ENCODE measurements around the gene FAM204A. TPM values are rescaled to one million over a fixed set of nuclear protein-coding genes. Genes with fewer than 3 reads are reported as not detected.

The FAM204A gene
- total and polyA plus RNA-seq, 2 of the 13 experiments (the other 11 are each of a cell fraction or from before 2014, with no cell fraction given) = 9.2 to 61.0 TPM

DNA sequence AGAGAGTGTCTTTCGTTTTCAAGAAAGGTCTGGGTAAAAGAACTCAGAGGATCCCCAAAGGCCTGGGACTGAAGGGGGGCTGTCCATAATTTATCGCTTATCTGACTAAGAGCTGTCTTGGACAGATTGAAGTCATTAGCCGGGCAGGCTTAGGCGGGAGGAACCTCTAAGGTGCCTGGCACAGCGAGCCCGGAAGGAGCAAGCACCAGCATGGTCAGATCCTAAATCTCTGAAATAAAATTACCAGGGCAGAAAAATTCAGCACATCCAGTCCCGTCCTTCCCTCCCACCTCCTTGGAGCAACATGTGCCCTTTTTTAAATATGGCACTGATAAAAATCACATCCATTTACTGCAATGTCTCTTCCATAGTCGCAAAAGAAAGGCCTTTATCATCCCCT, 86.8 kb downstream of the FAM204A start:
- FAIRE-seq = no peak
- WGBS (ENCODE audit: low lambda C conversion rate) = 14% methylated on average over 8 of the region's 8 CpGs
- in situ Hi-C loops (cut with HindIII; ENCODE audit: extremely low pct_ligation_motif_present, low pct_unique_long_range_greater_than_20kb) = no loop called here
- no peak for TF ChIP-seq YEATS4 (CRISPR knock-in tag; IDR thresholded peaks at IDR 0.05; ENCODE audit: borderline replicate concordance)
- TF ChIP-seq, protein P1, sequence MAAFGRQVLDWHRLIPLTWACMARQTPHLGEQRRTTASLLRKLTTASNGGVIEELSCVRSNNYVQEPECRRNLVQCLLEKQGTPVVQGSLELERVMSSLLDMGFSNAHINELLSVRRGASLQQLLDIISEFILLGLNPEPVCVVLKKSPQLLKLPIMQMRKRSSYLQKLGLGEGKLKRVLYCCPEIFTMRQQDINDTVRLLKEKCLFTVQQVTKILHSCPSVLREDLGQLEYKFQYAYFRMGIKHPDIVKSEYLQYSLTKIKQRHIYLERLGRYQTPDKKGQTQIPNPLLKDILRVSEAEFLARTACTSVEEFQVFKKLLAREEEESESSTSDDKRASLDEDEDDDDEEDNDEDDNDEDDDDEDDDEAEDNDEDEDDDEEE (CRISPR knock-in tag; IDR thresholded peaks at IDR 0.05) = no peak
- no peak for TF ChIP-seq ZNF30 (CRISPR knock-in tag; IDR thresholded peaks at IDR 0.05)
- no peak for TF ChIP-seq TCF7 (IDR thresholded peaks at IDR 0.05; ENCODE audit: low read depth)
- TF ChIP-seq, protein P2, sequence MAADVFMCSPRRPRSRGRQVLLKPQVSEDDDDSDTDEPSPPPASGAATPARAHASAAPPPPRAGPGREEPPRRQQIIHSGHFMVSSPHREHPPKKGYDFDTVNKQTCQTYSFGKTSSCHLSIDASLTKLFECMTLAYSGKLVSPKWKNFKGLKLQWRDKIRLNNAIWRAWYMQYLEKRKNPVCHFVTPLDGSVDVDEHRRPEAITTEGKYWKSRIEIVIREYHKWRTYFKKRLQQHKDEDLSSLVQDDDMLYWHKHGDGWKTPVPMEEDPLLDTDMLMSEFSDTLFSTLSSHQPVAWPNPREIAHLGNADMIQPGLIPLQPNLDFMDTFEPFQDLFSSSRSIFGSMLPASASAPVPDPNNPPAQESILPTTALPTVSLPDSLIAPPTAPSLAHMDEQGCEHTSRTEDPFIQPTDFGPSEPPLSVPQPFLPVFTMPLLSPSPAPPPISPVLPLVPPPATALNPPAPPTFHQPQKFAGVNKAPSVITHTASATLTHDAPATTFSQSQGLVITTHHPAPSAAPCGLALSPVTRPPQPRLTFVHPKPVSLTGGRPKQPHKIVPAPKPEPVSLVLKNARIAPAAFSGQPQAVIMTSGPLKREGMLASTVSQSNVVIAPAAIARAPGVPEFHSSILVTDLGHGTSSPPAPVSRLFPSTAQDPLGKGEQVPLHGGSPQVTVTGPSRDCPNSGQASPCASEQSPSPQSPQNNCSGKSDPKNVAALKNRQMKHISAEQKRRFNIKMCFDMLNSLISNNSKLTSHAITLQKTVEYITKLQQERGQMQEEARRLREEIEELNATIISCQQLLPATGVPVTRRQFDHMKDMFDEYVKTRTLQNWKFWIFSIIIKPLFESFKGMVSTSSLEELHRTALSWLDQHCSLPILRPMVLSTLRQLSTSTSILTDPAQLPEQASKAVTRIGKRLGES (CRISPR knock-in tag; IDR thresholded peaks at IDR 0.05; ENCODE audit: borderline replicate concordance) = no peak
- TF ChIP-seq ZC3H13 (CRISPR knock-in tag; IDR thresholded peaks at IDR 0.05) = no peak
- no peak for TF ChIP-seq ZBTB38 (CRISPR knock-in tag; IDR thresholded peaks at IDR 0.05)
- TF ChIP-seq ZNF883 (CRISPR knock-in tag; IDR thresholded peaks at IDR 0.05; ENCODE audit: not compliant biosample characterization) = no peak
- TF ChIP-seq KDM6A (CRISPR knock-in tag; IDR thresholded peaks at IDR 0.05; ENCODE audit: low read depth) = no peak
- TF ChIP-seq GFI1 (CRISPR knock-in tag; IDR thresholded peaks at IDR 0.05; ENCODE audit: borderline replicate concordance) = no peak
- no peak for TF ChIP-seq ZNF530 (CRISPR knock-in tag; IDR thresholded peaks at IDR 0.05; ENCODE audit: low read depth)
- no peak for TF ChIP-seq SAFB2 (CRISPR knock-in tag; IDR thresholded peaks at IDR 0.05; ENCODE audit: borderline replicate concordance, low read depth)
- no peak for TF ChIP-seq BRD4 (CRISPR knock-in tag; IDR thresholded peaks at IDR 0.05)
- TF ChIP-seq GATA4 (IDR thresholded peaks at IDR 0.05; ENCODE audit: borderline replicate concordance, low read depth) = no peak
- TF ChIP-seq, protein P3, sequence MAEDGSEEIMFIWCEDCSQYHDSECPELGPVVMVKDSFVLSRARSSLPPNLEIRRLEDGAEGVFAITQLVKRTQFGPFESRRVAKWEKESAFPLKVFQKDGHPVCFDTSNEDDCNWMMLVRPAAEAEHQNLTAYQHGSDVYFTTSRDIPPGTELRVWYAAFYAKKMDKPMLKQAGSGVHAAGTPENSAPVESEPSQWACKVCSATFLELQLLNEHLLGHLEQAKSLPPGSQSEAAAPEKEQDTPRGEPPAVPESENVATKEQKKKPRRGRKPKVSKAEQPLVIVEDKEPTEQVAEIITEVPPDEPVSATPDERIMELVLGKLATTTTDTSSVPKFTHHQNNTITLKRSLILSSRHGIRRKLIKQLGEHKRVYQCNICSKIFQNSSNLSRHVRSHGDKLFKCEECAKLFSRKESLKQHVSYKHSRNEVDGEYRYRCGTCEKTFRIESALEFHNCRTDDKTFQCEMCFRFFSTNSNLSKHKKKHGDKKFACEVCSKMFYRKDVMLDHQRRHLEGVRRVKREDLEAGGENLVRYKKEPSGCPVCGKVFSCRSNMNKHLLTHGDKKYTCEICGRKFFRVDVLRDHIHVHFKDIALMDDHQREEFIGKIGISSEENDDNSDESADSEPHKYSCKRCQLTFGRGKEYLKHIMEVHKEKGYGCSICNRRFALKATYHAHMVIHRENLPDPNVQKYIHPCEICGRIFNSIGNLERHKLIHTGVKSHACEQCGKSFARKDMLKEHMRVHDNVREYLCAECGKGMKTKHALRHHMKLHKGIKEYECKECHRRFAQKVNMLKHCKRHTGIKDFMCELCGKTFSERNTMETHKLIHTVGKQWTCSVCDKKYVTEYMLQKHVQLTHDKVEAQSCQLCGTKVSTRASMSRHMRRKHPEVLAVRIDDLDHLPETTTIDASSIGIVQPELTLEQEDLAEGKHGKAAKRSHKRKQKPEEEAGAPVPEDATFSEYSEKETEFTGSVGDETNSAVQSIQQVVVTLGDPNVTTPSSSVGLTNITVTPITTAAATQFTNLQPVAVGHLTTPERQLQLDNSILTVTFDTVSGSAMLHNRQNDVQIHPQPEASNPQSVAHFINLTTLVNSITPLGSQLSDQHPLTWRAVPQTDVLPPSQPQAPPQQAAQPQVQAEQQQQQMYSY (CRISPR knock-in tag; IDR thresholded peaks at IDR 0.05) = no peak
- TF ChIP-seq CEBPB (IDR thresholded peaks at IDR 0.05; ENCODE audit: borderline replicate concordance, low read depth, low read length) = no peak
- no peak for TF ChIP-seq ZNF12 (CRISPR knock-in tag; IDR thresholded peaks at IDR 0.05)
- TF ChIP-seq, protein P4, sequence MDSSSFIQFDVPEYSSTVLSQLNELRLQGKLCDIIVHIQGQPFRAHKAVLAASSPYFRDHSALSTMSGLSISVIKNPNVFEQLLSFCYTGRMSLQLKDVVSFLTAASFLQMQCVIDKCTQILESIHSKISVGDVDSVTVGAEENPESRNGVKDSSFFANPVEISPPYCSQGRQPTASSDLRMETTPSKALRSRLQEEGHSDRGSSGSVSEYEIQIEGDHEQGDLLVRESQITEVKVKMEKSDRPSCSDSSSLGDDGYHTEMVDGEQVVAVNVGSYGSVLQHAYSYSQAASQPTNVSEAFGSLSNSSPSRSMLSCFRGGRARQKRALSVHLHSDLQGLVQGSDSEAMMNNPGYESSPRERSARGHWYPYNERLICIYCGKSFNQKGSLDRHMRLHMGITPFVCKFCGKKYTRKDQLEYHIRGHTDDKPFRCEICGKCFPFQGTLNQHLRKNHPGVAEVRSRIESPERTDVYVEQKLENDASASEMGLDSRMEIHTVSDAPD (CRISPR knock-in tag; IDR thresholded peaks at IDR 0.05) = no peak

More for the DNA sequence above, 86.8 kb downstream of the FAM204A start:
- H4K20me1 ChIP-seq (ENCODE audit: insufficient read depth, low read length) = no peaks in the 10 kb centered on the region
- peaks cover 0 to 40% of the 10 kb centered on the region in 2 experiments; a peak in 2 of 5 replicates for H3K27me3 ChIP-seq (ENCODE audit: control insufficient read depth in 1 of 2, insufficient read depth in 2 of 2, low read length in 2 of 2)
- no peak for DNase-seq (ENCODE audit: low spot score)
- POLR2A ChIA-PET = no interaction called here
- no peak overlapping the region for H2AFZ ChIP-seq (ENCODE audit: low read length)
- H3K4me2 ChIP-seq (ENCODE audit: low read depth, low read length) = no peak overlapping the region
- no peak overlapping the region for H3K27ac ChIP-seq (ENCODE audit: extremely low read length, insufficient read depth, low read length)
- no peaks in the 10 kb centered on the region for H3K36me3 ChIP-seq (replicated peaks in 1 of 2; ENCODE audit: control insufficient read depth in 1 of 2, insufficient read depth in 2 of 2, low read length in 2 of 2)
- no peak overlapping the region for H3K9ac ChIP-seq (ENCODE audit: insufficient read depth, low read depth, low read length)
- no peak overlapping the region for H3K4me3 ChIP-seq (replicated peaks in 1 of 3; ENCODE audit: insufficient read depth in 1 of 3, low read depth in 2 of 3, low read length in 3 of 3)
- no peaks in the 10 kb centered on the region for H3K4me1 ChIP-seq (ENCODE audit: insufficient read depth, low read length)
- CTCF ChIA-PET (ENCODE audit: low intra/inter-chr PET ratio, low total read pairs) = no interaction called here
- H3K9me3 ChIP-seq (ENCODE audit: low read length) = no peaks in the 10 kb centered on the region
- BruUV-seq (replicated peaks) = no TSS peak
- H3K79me2 ChIP-seq (ENCODE audit: insufficient read depth, low read length) = no peaks in the 10 kb centered on the region
- no peak for ATAC-seq
- intact Hi-C loops (cut with micrococcal nuclease; ENCODE audit: unreplicated experiment) = no loop called here
